HG02642 (cell line): ENCODE data around the gene ARL5B.

Experiments used
- ATAC-seq: cut with Tn5 transposase; IDR thresholded peaks from one replicate; pipeline ENCODE4 v1.9.1; 2021; ENCODE audit warnings: mild to moderate bottlenecking; ENCODE audit not compliant: unreplicated experiment, poor library complexity

ARL5B gene

GRCh38 chr10:18699849-18700840 lies 40.9 kb downstream of the ARL5B start:
- ATAC-seq, result no peak

- no peak for ATAC-seq
Observed at GRCh38 chr10:18703521-18703920, 44.3 kb downstream of the ARL5B start.

- no peak for ATAC-seq
Observed at GRCh38 chr10:18710201-18710653, 51.0 kb downstream of the ARL5B start.

GRCh38 chr10:18713077-18713476 lies 53.8 kb downstream of the ARL5B start:
- no peak for ATAC-seq

- no peak for ATAC-seq
Observed at GRCh38 chr10:18718991-18719390, 59.8 kb downstream of the ARL5B start.

GRCh38 chr10:18719811-18720210 lies 60.6 kb downstream of the ARL5B start:
- no peak for ATAC-seq

GRCh38 chr10:18721067-18721466 lies 61.8 kb downstream of the ARL5B start:
- no peak for ATAC-seq

- no peak for ATAC-seq
Observed at GRCh38 chr10:18723801-18724200, 64.6 kb downstream of the ARL5B start.
